Stimulated activated memory B cell treated with anti-CD40 and anti-IgM and Interleukin-4, amounts not matched to agents 10 μg/mL and 1 μg/mL and 100 μg/mL, for 72 hours (primary cell): Measurements from ENCODE around the gene LIG4.

Experiments used
- ATAC-seq: fragments of 150-1000 bp; cut with Tn5 transposase; 2 replicates; pipeline ENCODE4 v1.10.0; 2021
- H3K27ac Mint-ChIP-seq: one replicate; pipeline ENCODE4 v1.8.0; 2022; ENCODE audit warnings: mild to moderate bottlenecking, mixed read lengths
- H3K27me3 Mint-ChIP-seq: one replicate; pipeline ENCODE4 v1.8.0; 2022; ENCODE audit warnings: mixed read lengths
- H3K36me3 Mint-ChIP-seq: one replicate; pipeline ENCODE4 v1.8.0; 2022; ENCODE audit warnings: mixed read lengths
- H3K4me1 Mint-ChIP-seq: one replicate; pipeline ENCODE4 v1.8.0; 2022; ENCODE audit warnings: mixed read lengths
- H3K4me3 Mint-ChIP-seq: one replicate; pipeline ENCODE4 v1.8.0; 2022; ENCODE audit warnings: mild to moderate bottlenecking, moderate library complexity, mixed read lengths
- H3K9me3 Mint-ChIP-seq: one replicate; pipeline ENCODE4 v1.8.0; 2022; ENCODE audit warnings: mixed read lengths

LIG4 gene

GRCh38 chr13:108158746-108159145 lies 56.6 kb downstream of the LIG4 start:
- Mint-ChIP-seq H3K36me3 (no peaks in the 10 kb centered on the region), H3K4me3 (no peak overlapping the region), H3K27ac (no peak overlapping the region), H3K4me1 (no peaks in the 10 kb centered on the region), H3K27me3 (no peaks in the 10 kb centered on the region), H3K9me3 (no peaks in the 10 kb centered on the region)
- no peak for ATAC-seq
